Upper lobe of left lung (tissue), 4 donors: ENCODE data around the gene ACLY.

Experiments used
- CTCF ChIP-seq, 6 experiments: fragments of 450-650 bp in 4 of 6; fragments of 200-600 bp in 2 of 6; sonication (generic) in 2 of 6; IDR thresholded peaks; one replicate each; pipeline ENCODE4 v1.5.1; 2016 to 2019; ENCODE audit warnings: antibody characterized with exemption in 6 of 6
- EP300 ChIP-seq, 4 donors: sonication (generic); formaldehyde crosslinking; IDR thresholded peaks; one replicate each; pipeline ENCODE4 v1.5.1; 2017; ENCODE audit warnings: antibody characterized with exemption in 4 of 4, control low read depth in 2 of 4
- POLR2A ChIP-seq, 4 donors: fragments of 450-650 bp; IDR thresholded peaks; one replicate each; pipeline ENCODE4 v1.5.1; 2016 to 2017; ENCODE audit warnings: antibody characterized with exemption in 4 of 4, mild to moderate bottlenecking in 2 of 4
- POLR2AphosphoS5 ChIP-seq, 2 donors: sonication (generic); formaldehyde crosslinking; IDR thresholded peaks; one replicate each; pipeline ENCODE4 v1.5.1; 2017; ENCODE audit warnings: antibody characterized with exemption in 2 of 2

- TF ChIP-seq CTCF (IDR thresholded peaks at IDR 0.05) (no peak), POLR2A (IDR thresholded peaks at IDR 0.05) (no peak), POLR2AphosphoS5 (IDR thresholded peaks at IDR 0.05) (no peak), EP300 (IDR thresholded peaks at IDR 0.05) (no peak)
Measured at GRCh38 chr17:41939044-41939692, 20.4 kb upstream of the ACLY start.
